SIG-M5 (cell line): ENCODE data around the gene ZAP70.
"Not testable (repeated sequence)": the region's sequence is repeated elsewhere in the genome, so short reads cannot be mapped to it uniquely, and the experiment has no call there.

ENCODE experiments used
- DNase-seq: peaks from one replicate; lab custom pipeline; 2025; lab: John Stamatoyannopoulos, UW

The ZAP70 gene

DNA sequence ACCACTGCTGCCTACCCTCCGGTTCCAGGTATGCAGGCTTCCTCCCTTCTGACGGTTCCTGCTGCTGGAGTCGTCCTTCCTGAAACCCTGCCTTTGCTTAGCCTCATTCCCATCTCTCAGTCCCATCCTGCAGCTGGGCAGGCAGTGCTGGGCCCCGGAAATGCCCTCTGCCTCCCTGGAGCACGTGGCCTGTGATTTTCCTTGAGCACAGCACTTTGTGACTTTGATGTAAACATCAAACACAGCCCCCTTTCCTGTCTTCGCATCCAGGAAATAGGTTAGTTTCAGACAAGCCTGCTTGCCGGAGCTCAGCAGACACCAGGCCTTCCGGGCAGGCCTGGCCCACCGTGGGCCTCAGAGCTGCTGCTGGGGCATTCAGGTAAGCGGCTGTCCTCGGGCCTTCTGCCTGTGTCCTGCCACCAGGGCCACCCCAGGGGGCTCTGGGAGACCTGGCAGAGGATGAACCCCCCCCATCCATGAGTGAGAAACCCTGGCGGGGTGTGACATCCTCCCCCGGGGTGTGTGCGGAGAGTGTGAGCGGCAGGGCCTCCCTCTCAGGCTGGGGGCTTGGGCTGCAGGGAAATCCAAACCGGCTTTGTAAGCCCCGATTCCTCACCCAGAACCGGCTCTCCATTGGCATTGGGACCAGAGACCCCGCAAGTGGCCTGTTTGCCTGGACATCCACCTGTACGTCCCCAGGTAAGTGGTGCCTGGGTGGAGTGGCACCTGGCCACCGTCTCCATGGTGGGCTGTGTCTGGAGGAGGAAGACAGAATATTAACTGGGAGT, at the start of gene ZAP70:
Gene ZAP70 (plus strand): TSS at position 281 of the 788 bp plus-strand sequence. CDS start 10,461 bp downstream, outside the sequence.
- DNase-seq, result no peak

- no peak for DNase-seq
Observed at GRCh38 chr2:97663626-97663961, 49.8 kb upstream of the ZAP70 start.

- DNase-seq, result peak; percentile 93
Observed at GRCh38 chr2:97663962-97664635, 49.3 kb upstream of the ZAP70 start, which contains the start of gene ACTR1B. ACTR1B (minus strand) TSS chr2:97664044; CDS start chr2:97663890, 154 bp downstream.

- no peak for DNase-seq
Observed at GRCh38 chr2:97664636-97664970, 48.8 kb upstream of the ZAP70 start.

DNA sequence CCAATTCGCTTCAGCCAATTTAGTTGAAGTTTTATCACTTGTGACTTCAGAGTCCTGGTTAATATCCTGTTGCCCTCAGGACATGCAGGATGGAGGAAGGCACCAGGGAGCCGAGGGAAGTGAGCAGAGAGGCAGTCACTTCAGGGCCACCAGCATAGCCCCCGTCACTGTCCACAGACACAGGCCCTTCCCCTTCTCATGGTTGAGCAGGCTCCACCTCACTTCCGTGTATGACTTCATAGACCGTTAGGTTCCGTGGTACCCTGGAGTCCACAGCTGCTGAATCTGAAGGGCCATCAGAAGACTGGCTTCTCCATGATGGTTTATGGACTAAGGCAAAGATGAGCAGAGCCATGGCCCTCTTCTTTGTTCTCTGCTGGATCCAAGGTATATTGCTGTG, 43.9 kb upstream of the ZAP70 start, which contains the start of gene C2orf92:
Gene C2orf92 (plus strand): TSS at position 266 of the 400 bp plus-strand sequence. CDS start 76 bp downstream, at position 342.
- DNase-seq, result no peak

DNA sequence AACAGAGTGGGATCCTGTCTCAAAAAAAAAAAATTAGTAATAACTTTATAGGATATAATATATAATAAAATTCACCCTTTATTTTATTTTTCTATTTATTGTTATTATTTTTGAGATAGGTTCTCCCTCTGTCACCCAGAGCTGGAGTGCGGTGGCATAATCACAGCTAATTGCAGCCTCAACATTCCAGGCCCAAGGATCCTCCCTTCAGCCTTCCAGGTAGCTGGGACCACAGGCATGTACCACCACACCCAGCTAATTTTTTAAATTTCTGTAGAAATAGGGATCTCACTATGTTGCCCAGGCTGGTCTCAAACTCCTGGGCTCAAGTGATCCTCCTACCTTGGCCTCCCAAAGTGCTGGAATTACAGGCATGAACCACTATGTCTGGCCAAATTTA, 42.9 kb upstream of the ZAP70 start:
- no peak for DNase-seq

DNA sequence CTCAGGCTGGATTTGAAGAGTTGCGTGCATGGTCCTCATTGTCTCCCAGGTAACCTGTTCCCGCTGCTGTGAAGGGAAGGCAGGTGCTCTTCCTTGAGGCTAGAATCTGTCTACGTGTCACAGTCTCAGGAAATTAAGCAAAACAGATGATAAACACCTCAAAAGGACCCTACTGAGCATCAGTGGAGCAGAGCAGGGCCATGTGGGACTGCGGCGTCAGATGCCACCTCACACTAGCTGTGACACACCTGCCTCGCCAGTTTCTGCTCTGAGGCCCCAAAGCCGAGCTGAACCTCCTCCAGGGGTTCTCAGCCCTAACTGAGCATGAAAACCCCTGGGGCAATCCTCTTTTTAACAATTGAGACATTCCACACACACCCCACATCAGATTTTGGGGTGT, 41.9 kb upstream of the ZAP70 start:
- DNase-seq, result no peak

GRCh38 chr2:97672606-97673140, 40.7 kb upstream of the ZAP70 start:
- not testable (repeated sequence) for DNase-seq

DNA sequence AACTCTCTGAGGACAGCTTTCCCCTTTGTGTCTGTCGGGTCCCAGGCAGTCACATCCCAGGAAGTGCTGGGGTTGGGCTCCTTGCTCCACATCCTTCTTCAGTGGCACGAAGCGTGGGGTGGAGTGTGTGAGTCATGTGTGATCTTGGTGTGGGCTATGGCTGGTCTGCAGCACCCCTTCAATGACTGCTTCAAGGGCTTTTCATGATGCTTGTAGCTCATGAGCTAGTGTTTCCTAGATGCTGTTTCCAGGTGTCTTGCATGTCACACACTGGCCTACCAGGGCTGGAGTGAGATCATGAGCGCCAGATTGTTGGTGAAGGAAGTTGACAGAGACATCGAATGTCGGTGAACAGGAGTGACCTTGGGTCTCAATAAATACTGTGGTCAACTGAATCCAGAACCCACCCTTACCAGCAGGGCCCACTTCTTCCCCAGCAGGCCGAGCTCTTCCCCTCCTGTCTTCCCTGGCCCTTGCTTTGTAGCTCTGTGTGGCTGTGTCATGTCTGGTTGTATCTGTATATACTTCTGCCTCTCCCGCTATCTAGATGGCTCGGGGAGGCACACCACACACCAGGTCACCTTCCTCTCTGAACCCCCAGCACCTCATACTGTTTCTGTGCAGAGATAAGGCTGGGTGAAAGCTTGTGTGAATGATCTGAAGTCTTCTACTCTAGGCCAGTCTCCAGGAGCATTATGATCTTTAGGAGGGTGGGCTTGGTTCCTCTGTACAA, 40.0 kb upstream of the ZAP70 start:
- DNase-seq, result no peak

GRCh38 chr2:97673915-97674283, 39.5 kb upstream of the ZAP70 start:
- no peak for DNase-seq

GRCh38 chr2:97675430-97676113, 37.8 kb upstream of the ZAP70 start:
- no peak for DNase-seq

DNA sequence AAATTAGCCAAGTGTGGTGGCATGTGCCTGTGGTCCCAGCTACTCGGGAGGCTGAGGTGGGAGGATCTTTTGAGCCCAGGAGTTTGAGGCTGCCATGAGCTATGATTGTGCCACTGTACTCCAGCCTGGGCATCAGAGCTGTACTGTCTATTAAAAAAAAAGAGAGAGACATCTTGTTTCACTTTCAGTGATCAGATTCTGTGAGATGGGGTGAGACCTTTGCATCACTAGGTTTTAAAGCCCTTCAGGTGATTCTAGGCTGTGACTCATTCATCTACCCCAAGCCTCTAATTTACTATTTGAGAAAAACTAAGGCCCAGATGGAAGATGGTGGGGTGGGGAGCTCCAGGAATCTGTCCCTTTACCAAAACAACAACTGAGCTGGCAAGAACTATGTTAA, 36.8 kb upstream of the ZAP70 start:
- DNase-seq, result no peak

- DNase-seq, result no peak
Observed at GRCh38 chr2:97677480-97677879, 35.9 kb upstream of the ZAP70 start.

DNA sequence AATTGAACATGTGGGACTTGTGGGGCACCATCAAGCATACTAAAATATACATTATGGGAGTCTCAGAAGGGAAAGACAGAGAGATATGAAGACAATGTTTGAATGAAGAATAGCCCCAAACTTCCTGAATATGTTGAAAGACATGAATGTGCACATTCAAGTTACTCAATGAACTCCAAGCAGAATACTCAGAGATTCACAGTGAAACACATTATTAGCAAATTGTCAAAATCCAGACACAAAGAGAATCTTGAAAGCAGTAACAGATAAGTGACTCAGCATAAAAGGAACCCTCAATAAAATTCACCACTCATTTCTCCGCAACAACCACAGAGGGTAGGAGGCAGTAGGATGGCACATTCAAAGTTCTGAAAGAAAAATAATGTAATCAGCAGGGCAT, 35.1 kb upstream of the ZAP70 start:
- no peak for DNase-seq

DNA sequence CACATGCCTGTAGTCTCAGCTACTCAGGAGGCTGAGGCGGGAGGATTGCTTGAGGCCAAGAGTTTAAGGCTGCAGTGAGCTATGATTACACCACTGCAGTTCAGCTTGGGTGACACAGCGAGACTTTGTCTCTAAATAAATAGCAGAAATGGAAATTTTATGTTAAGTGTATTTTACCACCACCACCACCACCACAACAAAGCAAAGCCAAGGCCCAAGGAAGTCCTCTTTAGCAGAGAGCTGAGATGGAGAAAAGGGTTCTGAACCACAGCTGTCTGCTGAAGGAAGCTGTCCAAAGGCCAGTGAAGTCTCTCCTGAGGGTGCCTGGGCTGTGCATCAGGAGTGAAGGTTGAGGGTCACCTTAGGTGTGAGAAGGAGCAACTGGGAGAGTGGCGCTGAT, 26.1 kb upstream of the ZAP70 start:
- not testable (repeated sequence) for DNase-seq

DNA sequence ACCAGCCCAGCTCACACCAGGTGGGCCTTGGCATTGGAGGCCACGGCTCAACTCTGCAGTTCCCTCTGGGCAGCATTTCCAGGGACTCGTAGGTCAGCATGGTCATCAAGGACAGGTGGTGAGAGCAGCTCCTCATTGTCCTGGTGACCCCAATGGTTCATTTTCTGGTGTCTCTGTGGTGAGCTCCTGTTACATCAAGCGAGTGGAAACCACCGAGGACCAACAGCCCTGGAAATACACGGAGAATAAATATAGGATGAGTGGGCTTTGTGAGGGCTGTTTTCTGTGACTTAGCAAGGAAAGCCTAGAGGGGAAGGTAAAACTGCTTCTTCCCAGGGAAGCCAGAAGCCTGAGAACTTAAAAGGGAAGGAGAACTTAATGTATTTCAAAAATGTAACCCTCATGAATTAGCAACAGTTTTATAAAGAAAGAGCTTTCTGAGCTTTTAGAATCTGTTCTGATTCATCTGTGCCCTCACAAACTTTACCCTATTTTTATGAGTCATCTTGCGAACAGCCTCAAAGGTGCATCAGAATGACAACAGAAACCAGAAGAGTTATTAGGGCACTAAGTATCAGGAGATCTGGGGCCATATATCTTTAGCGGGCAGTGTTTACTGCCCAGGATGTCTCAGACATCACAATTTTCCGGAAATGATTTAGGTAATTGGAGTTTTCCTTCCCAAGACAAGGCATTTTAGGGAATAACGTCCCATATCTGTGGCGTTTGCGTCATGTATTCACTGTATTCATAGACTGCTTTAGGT, 25.1 kb upstream of the ZAP70 start:
- no peak for DNase-seq

DNA sequence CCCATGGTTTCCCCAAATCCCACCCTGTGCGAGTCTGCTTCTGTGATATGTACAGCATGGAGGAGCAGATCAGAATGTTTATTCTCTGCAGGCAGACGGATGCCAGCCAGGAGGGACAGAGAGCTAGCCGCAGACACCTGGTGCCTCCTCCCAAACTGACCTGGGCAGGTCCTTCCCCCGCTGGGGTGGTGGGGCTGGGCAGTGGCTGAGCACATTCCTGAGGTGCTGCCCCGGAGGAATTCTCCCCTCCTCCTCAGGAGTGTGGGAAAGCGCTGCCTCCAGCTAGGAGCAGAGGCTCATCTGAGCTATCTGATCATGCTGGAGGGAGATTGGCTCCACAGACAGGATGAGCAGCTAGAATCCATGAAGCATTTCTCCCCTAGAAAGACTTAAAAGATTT, 22.2 kb upstream of the ZAP70 start:
- DNase-seq, result no peak

- DNase-seq, result no peak
Observed at GRCh38 chr2:97693476-97693875, 19.9 kb upstream of the ZAP70 start.

DNA sequence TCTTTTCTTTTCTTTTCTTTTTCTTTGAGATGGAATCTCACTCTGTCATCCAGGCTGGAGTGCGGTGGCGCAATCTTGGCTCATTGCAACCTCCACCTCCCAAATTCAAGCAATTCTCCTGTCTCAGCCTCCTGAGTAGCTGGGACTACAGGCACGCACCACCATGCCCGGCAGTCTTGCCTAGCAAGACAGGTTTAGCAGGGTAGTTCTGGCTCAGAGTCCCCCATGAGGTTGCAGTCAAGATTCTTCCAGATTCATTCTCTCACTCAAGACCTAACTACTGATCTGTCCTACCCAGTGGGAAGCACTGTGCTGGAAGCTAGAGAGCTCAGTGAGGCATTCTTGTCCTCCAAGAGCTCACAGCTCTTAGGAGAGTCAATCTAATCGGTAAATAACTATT, 17.6 kb upstream of the ZAP70 start:
- no peak for DNase-seq

GRCh38 chr2:97697252-97698235, 15.8 kb upstream of the ZAP70 start:
- DNase-seq, result peak; percentile 29
